Smooth muscle cell (in vitro differentiated cells): ENCODE data around the gene LRTM2. TPM values are rescaled to one million over a fixed set of nuclear protein-coding genes. Genes with fewer than 3 reads are reported as not detected.

Experiments
- DNase-seq: peaks from one replicate; lab custom pipeline; 2025; ENCODE audit not compliant: unreplicated experiment; lab: John Stamatoyannopoulos, UW
- H2AFZ ChIP-seq: fragments of 200-600 bp; sonication (generic); 2 replicates; pipeline ENCODE4 v1.6.0; 2016; ENCODE audit warnings: antibody characterized with exemption, low read depth, mild to moderate bottlenecking
- H3F3A ChIP-seq: fragments of 200-600 bp; sonication (generic); 2 replicates; pipeline ENCODE4 v1.6.0; 2017; ENCODE audit warnings: antibody characterized with exemption, low read depth
- H3K27ac ChIP-seq: fragments of 200-600 bp; sonication (generic); 2 replicates; pipeline ENCODE4 v1.5.1; 2016; ENCODE audit warnings: low read depth, mild to moderate bottlenecking
- H3K27me3 ChIP-seq: fragments of 200-600 bp; sonication (generic); 2 replicates; pipeline ENCODE4 v1.6.1; 2016; ENCODE audit warnings: low read depth, mild to moderate bottlenecking
- H3K36me3 ChIP-seq: fragments of 200-600 bp; sonication (generic); 2 replicates; pipeline ENCODE4 v1.5.1; 2016; ENCODE audit warnings: low read depth
- H3K4me1 ChIP-seq: fragments of 200-600 bp; sonication (generic); 2 replicates; pipeline ENCODE4 v1.5.1; 2016; ENCODE audit warnings: low read depth
- H3K4me2 ChIP-seq: fragments of 200-600 bp; sonication (generic); 2 replicates; pipeline ENCODE4 v1.6.0; 2016; ENCODE audit warnings: mild to moderate bottlenecking
- H3K4me3 ChIP-seq: fragments of 200-600 bp; sonication (generic); 2 replicates; pipeline ENCODE4 v1.5.1; 2016; ENCODE audit warnings: mild to moderate bottlenecking
- H3K79me2 ChIP-seq: fragments of 200-600 bp; sonication (generic); 2 replicates; pipeline ENCODE4 v1.6.0; 2016; ENCODE audit warnings: low read depth, mild to moderate bottlenecking
- H3K9ac ChIP-seq: fragments of 200-600 bp; sonication (generic); 2 replicates; pipeline ENCODE4 v1.6.0; 2016; ENCODE audit warnings: low read depth
- H3K9me3 ChIP-seq: fragments of 200-600 bp; sonication (generic); replicated peaks from 2 replicates; pipeline ENCODE4 v1.5.1; 2016; ENCODE audit warnings: low read depth
- H4K20me1 ChIP-seq: fragments of 200-600 bp; sonication (generic); 2 replicates; pipeline ENCODE4 v1.6.0; 2016; ENCODE audit warnings: low read depth
- CTCF ChIP-seq: fragments of 200-600 bp; sonication (generic); IDR thresholded peaks from 2 replicates; pipeline ENCODE4 v1.5.1; 2017; ENCODE audit warnings: borderline replicate concordance, mild to moderate bottlenecking, antibody characterized with exemption; ENCODE audit not compliant: insufficient read depth, poor library complexity, severe bottlenecking
- WGBS: methylation state at CpG from one replicate; pipeline ENCODE4 v1.1.7; 2016; ENCODE audit warnings: low lambda C conversion rate; 5-methylcytosine and 5-hydroxymethylcytosine counted together
- polyA plus RNA-seq: library from polyadenylated mRNA; unstranded; fragments of >200 nt; fragmentation: Nextera tagmentation; extraction: Ambion mirVana; gene quantifications from 2 replicates; pipeline ENCODE4 v1.2.1, GENCODE V29; 2016
- total RNA-seq: library from RNA; depleted of rRNA; stranded (reverse); fragments of >200 nt; gene quantifications from 2 replicates; pipeline ENCODE4 v1.2.3, GENCODE V29; 2014

The LRTM2 gene
- total and polyA plus RNA-seq, 2 experiments from 2014 or later, result not detected

GRCh38 chr12:1832801-1833595 is 12.6 kb downstream of the LRTM2 start:
- H3K27ac ChIP-seq, result no peak overlapping the region
- peaks cover 5% of the 10 kb centered on the region for H3K4me1 ChIP-seq
- H3K36me3 ChIP-seq, result no peaks in the 10 kb centered on the region
- H2AFZ ChIP-seq, result no peak overlapping the region
- H4K20me1 ChIP-seq, result no peaks in the 10 kb centered on the region
- H3K4me3 ChIP-seq, result no peak overlapping the region
- H3K27me3 ChIP-seq, result peaks cover 27% of the 10 kb centered on the region
- H3K9me3 ChIP-seq, result no peaks in the 10 kb centered on the region
- no peak overlapping the region for H3K9ac ChIP-seq
- 84% methylated on average over 17 of the region's 17 CpGs for WGBS
- TF ChIP-seq CTCF, result no peak
- DNase-seq, result no peak
- H3K79me2 ChIP-seq, result no peaks in the 10 kb centered on the region
- no peaks in the 10 kb centered on the region for H3F3A ChIP-seq
- no peak overlapping the region for H3K4me2 ChIP-seq

GRCh38 chr12:1833596-1834028 is 13.2 kb downstream of the LRTM2 start:
- 85% methylated on average over 10 of the region's 10 CpGs for WGBS
- H3K4me2 ChIP-seq, result no peak overlapping the region

GRCh38 chr12:1834186-1834925 is 14.0 kb downstream of the LRTM2 start:
- Histone ChIP-seq H3K79me2 (no peaks in the 10 kb centered on the region), H2AFZ (no peak overlapping the region), H3K4me2 (no peak overlapping the region), H3K27ac (no peak overlapping the region), H3K4me3 (no peak overlapping the region), H3K9me3 (no peaks in the 10 kb centered on the region), H3K9ac (no peak overlapping the region), H3K27me3 (peaks cover 27% of the 10 kb centered on the region), H3F3A (no peaks in the 10 kb centered on the region), H3K36me3 (no peaks in the 10 kb centered on the region), H4K20me1 (no peaks in the 10 kb centered on the region), H3K4me1 (peaks cover 5% of the 10 kb centered on the region)
- WGBS, result 90% methylated on average over 33 of the region's 34 CpGs
- no peak for TF ChIP-seq CTCF
- no peak for DNase-seq

More at GRCh38 chr12:1833596-1834028, 13.2 kb downstream of the LRTM2 start:
- no peaks in the 10 kb centered on the region for H3K79me2 ChIP-seq
- no peak for TF ChIP-seq CTCF
- H3K9me3 ChIP-seq, result no peaks in the 10 kb centered on the region
- peaks cover 5% of the 10 kb centered on the region for H3K4me1 ChIP-seq
- H3K9ac ChIP-seq, result no peak overlapping the region
- H3K27ac ChIP-seq, result no peak overlapping the region
- no peaks in the 10 kb centered on the region for H4K20me1 ChIP-seq
- no peak overlapping the region for H2AFZ ChIP-seq
- H3K36me3 ChIP-seq, result no peaks in the 10 kb centered on the region
- no peaks in the 10 kb centered on the region for H3F3A ChIP-seq
- DNase-seq, result no peak
- H3K4me3 ChIP-seq, result no peak overlapping the region
- H3K27me3 ChIP-seq, result peaks cover 27% of the 10 kb centered on the region
